SK-N-MC (cell line): ENCODE results near the gene TMEM117.

Source experiments
- DNase-seq: peaks from one replicate; pipeline ENCODE4 v3.0.0-alpha.2; 2011; ENCODE audit warnings: low read depth, low spot score
- H3K27ac ChIP-seq: fragments of 200-600 bp; sonication (generic); 2 replicates; pipeline ENCODE4 v1.5.1; 2016; ENCODE audit warnings: mixed run types
- H3K36me3 ChIP-seq: fragments of 200-600 bp; sonication (generic); 2 replicates; pipeline ENCODE4 v1.6.1; 2017; ENCODE audit warnings: antibody characterized with exemption, low read length, mixed read lengths; ENCODE audit not compliant: insufficient read depth
- H3K4me3 ChIP-seq: fragments of 200-600 bp; sonication (generic); 2 replicates; pipeline ENCODE4 v1.5.1; 2016
- H3K9ac ChIP-seq: fragments of 200-600 bp; sonication (generic); 2 replicates; pipeline ENCODE4 v1.8.0; 2017; ENCODE audit warnings: mixed run types, mixed read lengths; ENCODE audit not compliant: insufficient read length
- H3K9me3 ChIP-seq: fragments of 200-600 bp; sonication (generic); 2 replicates; pipeline ENCODE4 v1.6.1; 2017; ENCODE audit warnings: low read depth, mild to moderate bottlenecking, antibody characterized with exemption, low read length, moderate library complexity, mixed read lengths
- EZH2 ChIP-seq: fragments of 200-600 bp; sonication (generic); IDR thresholded peaks from one replicate; pipeline ENCODE4 v1.6.1; 2017; ENCODE audit warnings: antibody characterized with exemption
- FOXP2 ChIP-seq: optimal IDR thresholded peaks from 2 replicates; pipeline ENCODE3; 2011; ENCODE audit warnings: mild to moderate bottlenecking, moderate library complexity; ENCODE audit not compliant: insufficient read depth; ENCODE audit errors: extremely low read length, control extremely low read depth
- POLR2AphosphoS5 ChIP-seq: IDR thresholded peaks from 2 replicates; pipeline ENCODE4 v1.6.1; 2012; ENCODE audit warnings: mild to moderate bottlenecking, low read depth, low read length, borderline replicate concordance

The TMEM117 gene

DNA sequence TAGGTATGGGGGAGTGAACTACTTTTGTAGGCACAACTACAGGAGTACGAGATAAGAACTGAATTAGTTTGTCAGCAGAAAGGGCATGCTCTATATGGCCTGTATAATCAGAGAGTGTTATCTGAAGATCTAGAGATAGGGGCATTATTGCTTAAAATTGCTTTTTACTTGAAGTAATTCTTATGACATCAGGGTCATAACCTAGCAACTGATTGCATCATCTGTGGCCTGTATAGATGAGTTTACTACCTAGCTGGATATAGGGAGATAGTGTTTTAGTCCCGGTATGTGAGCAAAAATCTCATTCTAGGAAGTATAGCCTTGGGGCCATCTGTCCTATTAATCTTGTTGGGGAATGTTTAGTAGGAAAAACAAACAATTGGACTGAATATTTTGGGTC, 142.7 kb downstream of the TMEM117 start:
- no peak overlapping the region for H3K27ac ChIP-seq
- DNase-seq: no peak
- H3K4me3 ChIP-seq: no peak overlapping the region
- no peak overlapping the region for H3K9ac ChIP-seq
- no peaks in the 10 kb centered on the region for H3K9me3 ChIP-seq
- no peaks in the 10 kb centered on the region for H3K36me3 ChIP-seq
- TF ChIP-seq POLR2AphosphoS5 (no peak), EZH2 (no peak), FOXP2 (no peak)

DNA sequence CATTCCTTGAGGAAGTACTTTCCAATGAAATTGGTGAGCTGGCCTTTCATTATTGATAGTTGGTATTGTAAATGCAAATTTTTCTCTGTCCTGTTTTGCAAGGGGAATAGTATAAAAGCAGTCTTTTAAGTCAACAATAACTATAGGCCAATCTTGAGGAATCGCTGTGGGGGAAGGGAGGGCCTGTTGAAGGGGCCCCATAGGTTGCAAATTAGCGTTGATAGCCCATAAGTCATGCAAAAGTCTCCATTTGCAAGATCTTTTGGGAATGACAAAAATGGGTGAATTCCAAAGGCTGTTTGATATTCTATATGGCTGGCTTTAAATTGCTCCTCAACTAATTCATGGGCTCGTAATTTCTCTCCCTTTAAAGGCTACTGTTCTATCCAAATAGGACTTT, 143.6 kb downstream of the TMEM117 start:
- H3K27ac ChIP-seq: no peak overlapping the region
- TF ChIP-seq EZH2: no peak
- no peak for TF ChIP-seq POLR2AphosphoS5
- no peak for TF ChIP-seq FOXP2
- no peak overlapping the region for H3K4me3 ChIP-seq
- no peak overlapping the region for H3K9ac ChIP-seq
- no peaks in the 10 kb centered on the region for H3K36me3 ChIP-seq
- no peaks in the 10 kb centered on the region for H3K9me3 ChIP-seq
- DNase-seq: no peak

DNA sequence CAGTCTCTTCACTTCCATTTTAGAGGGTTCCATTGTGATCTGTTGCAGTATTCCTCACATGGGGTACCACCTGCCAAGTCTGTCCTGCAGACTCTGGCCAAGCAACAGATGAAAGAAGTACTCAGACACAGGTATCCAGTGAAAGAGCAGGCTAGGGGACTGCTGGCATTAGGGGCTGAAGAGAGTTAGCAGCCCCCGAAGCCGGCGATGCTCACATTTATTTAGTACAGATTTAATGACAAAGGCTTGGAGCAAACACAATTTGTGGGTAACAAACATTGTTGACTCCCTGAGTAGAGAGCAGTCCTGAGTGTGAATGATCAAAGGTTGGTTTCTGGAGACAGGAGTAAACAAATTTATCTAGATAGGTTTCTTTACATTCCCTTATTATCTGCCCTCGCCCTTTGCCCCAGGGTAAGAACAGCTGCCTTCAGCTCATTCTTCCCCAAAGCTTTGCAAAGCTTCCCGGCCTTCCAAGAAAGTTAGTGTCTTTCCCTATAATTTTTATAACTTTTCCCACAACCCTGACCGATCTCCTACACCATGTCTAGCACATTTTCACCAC, 144.8 kb downstream of the TMEM117 start:
- no peak overlapping the region for H3K27ac ChIP-seq
- no peak overlapping the region for H3K4me3 ChIP-seq
- no peak overlapping the region for H3K9ac ChIP-seq
- no peak for DNase-seq
- TF ChIP-seq EZH2 (no peak), POLR2AphosphoS5 (no peak), FOXP2 (no peak)
- H3K36me3 ChIP-seq: no peaks in the 10 kb centered on the region
- H3K9me3 ChIP-seq: no peaks in the 10 kb centered on the region

- Histone ChIP-seq H3K9me3 (no peaks in the 10 kb centered on the region), H3K9ac (no peak overlapping the region), H3K4me3 (no peak overlapping the region), H3K36me3 (no peaks in the 10 kb centered on the region), H3K27ac (no peak overlapping the region)
- DNase-seq: no peak
- no peak for TF ChIP-seq FOXP2
These were observed 145.8 kb downstream of the TMEM117 start for GRCh38 chr12:43981726-43982125.

DNA sequence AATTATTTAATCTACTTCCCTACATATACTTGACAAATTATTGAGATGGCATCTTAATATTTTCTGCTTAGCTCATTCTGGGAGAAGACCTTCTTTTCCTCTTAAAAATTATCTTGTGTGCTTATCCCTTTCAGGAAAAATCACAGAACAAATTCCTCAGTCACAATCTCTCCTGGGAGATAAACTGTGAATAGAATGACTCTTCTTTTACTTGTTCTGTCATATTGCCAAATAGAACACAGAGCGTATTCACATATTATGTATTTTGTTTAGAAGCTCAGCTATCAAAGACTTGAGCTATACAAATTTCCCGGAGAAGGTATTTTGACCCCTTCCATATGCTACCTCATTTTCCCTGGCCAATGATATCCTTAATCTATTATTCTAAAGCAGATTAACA, 146.7 kb downstream of the TMEM117 start:
- no peak overlapping the region for H3K27ac ChIP-seq
- H3K36me3 ChIP-seq: no peaks in the 10 kb centered on the region
- TF ChIP-seq FOXP2 (no peak), POLR2AphosphoS5 (no peak), EZH2 (no peak)
- H3K9me3 ChIP-seq: no peaks in the 10 kb centered on the region
- H3K9ac ChIP-seq: no peak overlapping the region
- no peak for DNase-seq
- no peak overlapping the region for H3K4me3 ChIP-seq

- H3K27ac ChIP-seq: no peak overlapping the region
- DNase-seq: no peak
- TF ChIP-seq FOXP2 (no peak), POLR2AphosphoS5 (no peak), EZH2 (no peak)
- H3K9ac ChIP-seq: no peak overlapping the region
- no peak overlapping the region for H3K4me3 ChIP-seq
- no peaks in the 10 kb centered on the region for H3K9me3 ChIP-seq
- no peaks in the 10 kb centered on the region for H3K36me3 ChIP-seq
These were observed 153.1 kb downstream of the TMEM117 start for GRCh38 chr12:43988838-43989560.

- H3K36me3 ChIP-seq: no peaks in the 10 kb centered on the region
- no peak for TF ChIP-seq FOXP2
- TF ChIP-seq EZH2: no peak
- TF ChIP-seq POLR2AphosphoS5: no peak
These were observed 157.0 kb downstream of the TMEM117 start for GRCh38 chr12:43992856-43993255.

DNA sequence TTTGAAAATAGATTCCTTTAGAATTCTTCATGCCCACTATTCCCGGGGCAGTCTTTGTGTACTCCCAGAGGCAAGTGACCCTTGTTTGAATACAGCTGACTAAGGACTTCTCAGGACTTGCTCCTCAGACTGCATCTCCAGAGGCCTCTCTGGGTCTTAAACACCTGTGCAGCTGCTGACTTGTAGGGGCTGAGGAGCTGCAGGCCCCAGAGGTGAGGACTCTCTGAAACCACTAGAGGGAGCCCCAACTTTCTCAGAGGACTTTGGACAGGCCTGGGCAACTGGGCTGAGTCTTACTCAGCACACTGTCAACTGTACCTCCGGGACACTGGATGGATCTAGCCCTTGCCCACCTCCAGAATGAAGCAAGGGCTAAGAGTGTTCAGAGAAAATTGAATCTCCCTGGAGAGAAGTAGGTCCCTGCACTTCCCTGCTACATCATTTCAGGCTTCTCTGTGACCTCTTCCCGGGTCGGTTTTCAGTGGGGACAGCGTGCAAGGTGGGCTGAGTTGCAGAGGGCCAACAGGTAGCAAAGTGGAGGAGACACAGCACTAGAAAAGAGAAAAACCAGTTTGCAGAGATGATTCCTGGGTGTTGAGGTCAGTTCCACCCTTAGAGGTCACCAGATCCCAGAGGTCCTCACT, 164.6 kb downstream of the TMEM117 start:
- Histone ChIP-seq H3K36me3 (no peaks in the 10 kb centered on the region), H3K4me3 (no peak overlapping the region), H3K9ac (no peak overlapping the region), H3K9me3 (no peaks in the 10 kb centered on the region), H3K27ac (peak overlapping the region; percentile 60; the same call in 1 of the 2 replicates)
- no peak for DNase-seq
- no peak for TF ChIP-seq POLR2AphosphoS5
- no peak for TF ChIP-seq EZH2
- no peak for TF ChIP-seq FOXP2

More at GRCh38 chr12:43992856-43993255, 157.0 kb downstream of the TMEM117 start:
- Histone ChIP-seq H3K27ac (no peak overlapping the region), H3K4me3 (no peak overlapping the region), H3K9ac (no peak overlapping the region), H3K9me3 (no peaks in the 10 kb centered on the region)
- no peak for DNase-seq

DNA sequence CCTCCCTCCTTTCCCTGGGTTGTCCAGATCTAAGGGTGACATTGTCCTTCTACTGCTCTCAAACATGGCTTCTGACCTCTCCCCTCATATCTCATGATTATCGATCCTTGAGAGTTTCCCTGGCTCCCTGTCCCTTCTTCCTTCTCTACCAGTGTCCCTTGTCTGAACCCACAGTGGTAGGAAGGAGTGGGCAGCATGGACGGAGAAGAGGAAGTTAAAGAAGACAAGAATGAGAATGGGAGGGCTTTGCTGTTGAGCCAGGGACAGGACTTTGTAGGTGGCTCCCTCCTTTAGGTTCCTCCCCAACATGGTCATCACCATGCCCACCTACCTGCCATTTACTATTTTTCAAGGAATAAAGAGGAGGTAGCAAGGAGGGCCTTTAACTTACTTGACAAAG, 166.7 kb downstream of the TMEM117 start:
- TF ChIP-seq EZH2 (no peak), POLR2AphosphoS5 (no peak), FOXP2 (no peak)
- no peak overlapping the region for H3K4me3 ChIP-seq
- H3K9me3 ChIP-seq: no peaks in the 10 kb centered on the region
- DNase-seq: no peak
- H3K27ac ChIP-seq: no peak overlapping the region
- no peaks in the 10 kb centered on the region for H3K36me3 ChIP-seq
- H3K9ac ChIP-seq: no peak overlapping the region
